PC-3 (cell line): ENCODE data around the gene TSBP1.

Source experiments
- CTCF ChIP-seq: fragments of 300-600 bp; sonication (generic); conservative IDR thresholded peaks from 2 replicates; pipeline ENCODE4 v1.5.1; 2017; ENCODE audit warnings: antibody characterized with exemption, low read depth, mild to moderate bottlenecking, low read length
- EZH2 ChIP-seq: fragments of 300-600 bp; sonication (generic); IDR thresholded peaks from one replicate; pipeline ENCODE4 v1.6.1; 2017; ENCODE audit warnings: antibody characterized with exemption, mild to moderate bottlenecking, low read length; ENCODE audit not compliant: unreplicated experiment

GRCh38 chr6:32416036-32416435, 44.3 kb upstream of the TSBP1 start:
- no peak for TF ChIP-seq CTCF
- TF ChIP-seq EZH2: no peak
